HCT116 (cell line): ENCODE data around the gene ALX4.

Experiments used
- CBX3 ChIP-seq: IDR thresholded peaks from 2 replicates; pipeline ENCODE4 v1.6.1; 2012; ENCODE audit warnings: low read depth
- CTCF ChIP-seq, 3 experiments: fragments of 200-600 bp in 1 of 3; sonication (generic) in 1 of 3; IDR thresholded peaks in 2 of 3; conservative IDR thresholded peaks in 1 of 3; 2 replicates each; pipeline ENCODE4 v1.5.1; 2012 to 2017; ENCODE audit warnings: low read depth in 2 of 3, low read length in 2 of 3, antibody characterized with exemption in 1 of 3, borderline replicate concordance in 1 of 3, control low read depth in 1 of 3, mild to moderate bottlenecking in 1 of 3, mixed read lengths in 1 of 3, mixed run types in 1 of 3, moderate library complexity in 1 of 3; ENCODE audit not compliant: insufficient read depth in 1 of 3
- JUND ChIP-seq: IDR thresholded peaks from 2 replicates; pipeline ENCODE4 v1.6.1; 2012
- POLR2A ChIP-seq: IDR thresholded peaks from 2 replicates; pipeline ENCODE4 v1.7.0; 2011; ENCODE audit warnings: borderline replicate concordance; ENCODE audit not compliant: insufficient read depth, insufficient read length; ENCODE audit errors: extremely low read depth
- YY1 ChIP-seq: IDR thresholded peaks from 2 replicates; pipeline ENCODE4 v1.6.1; 2011; ENCODE audit warnings: low read length, low read depth, moderate library complexity, mild to moderate bottlenecking; ENCODE audit not compliant: insufficient replicate concordance; ENCODE audit errors: extremely low read depth

GRCh38 chr11:44267006-44267749 lies 42.8 kb downstream of the ALX4 start:
- TF ChIP-seq CBX3 (no peak), JUND (no peak), YY1 (no peak), CTCF (IDR thresholded peaks at IDR 0.05 in 2 of 3, conservative IDR thresholded peaks at IDR 0.05 in 1 of 3; ENCODE audit: borderline replicate concordance in 1 of 3, insufficient read depth in 1 of 3, low read depth in 2 of 3, low read length in 2 of 3) (no peak), POLR2A (no peak)
